ENCODE results near the gene RPL10A. TPM values are rescaled to one million over a fixed set of nuclear protein-coding genes. Genes with fewer than 3 reads are reported as not detected.
"Not testable (repeated sequence)": the region's sequence is repeated elsewhere in the genome, so short reads cannot be mapped to it uniquely, and the experiment has no call there.

The RPL10A gene
- total RNA-seq = 813 TPM

DNA sequence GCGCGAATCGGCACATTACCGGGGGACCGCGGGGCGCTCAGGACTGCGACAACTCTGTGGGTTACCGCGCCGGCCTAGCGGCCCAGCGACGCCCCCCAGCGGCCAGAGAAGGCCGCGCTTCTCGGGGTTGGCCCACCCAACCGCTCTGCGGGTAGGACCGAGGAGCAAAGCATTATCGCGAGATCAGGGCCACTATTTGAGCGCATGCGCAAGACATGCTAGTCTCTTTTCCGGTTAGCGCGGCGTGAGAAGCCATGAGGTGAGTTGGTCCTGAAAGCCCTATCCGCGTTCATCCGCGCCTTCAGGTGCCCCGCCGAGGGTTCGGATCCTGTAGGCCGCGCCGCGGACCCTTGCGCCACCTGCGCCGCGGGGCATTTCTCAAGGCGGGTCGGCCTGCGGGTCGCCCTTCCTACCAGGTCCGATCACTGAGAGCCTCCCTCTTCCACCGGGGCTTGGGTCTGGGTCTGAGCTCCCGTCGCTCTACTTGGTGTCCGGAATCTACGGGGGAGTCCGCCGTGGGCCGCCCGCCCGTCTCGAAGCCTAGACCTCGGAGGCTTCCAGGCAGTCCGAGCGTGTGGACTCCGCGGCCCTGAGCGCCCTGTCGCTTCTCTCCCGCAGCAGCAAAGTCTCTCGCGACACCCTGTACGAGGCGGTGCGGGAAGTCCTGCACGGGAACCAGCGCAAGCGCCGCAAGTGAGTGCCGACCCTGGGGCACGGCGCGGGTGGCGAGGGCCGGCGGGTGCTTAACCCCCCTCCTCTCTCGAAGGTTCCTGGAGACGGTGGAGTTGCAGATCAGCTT lies at the start of gene RPL10A:
TSS of gene RPL10A (plus strand) at position 221 of the 799 bp plus-strand sequence. CDS start at position 255, 34 bp downstream.
- ATAC-seq = peak; percentile 95
- intact Hi-C loops (cut with DNase I) = no loop called here

DNA sequence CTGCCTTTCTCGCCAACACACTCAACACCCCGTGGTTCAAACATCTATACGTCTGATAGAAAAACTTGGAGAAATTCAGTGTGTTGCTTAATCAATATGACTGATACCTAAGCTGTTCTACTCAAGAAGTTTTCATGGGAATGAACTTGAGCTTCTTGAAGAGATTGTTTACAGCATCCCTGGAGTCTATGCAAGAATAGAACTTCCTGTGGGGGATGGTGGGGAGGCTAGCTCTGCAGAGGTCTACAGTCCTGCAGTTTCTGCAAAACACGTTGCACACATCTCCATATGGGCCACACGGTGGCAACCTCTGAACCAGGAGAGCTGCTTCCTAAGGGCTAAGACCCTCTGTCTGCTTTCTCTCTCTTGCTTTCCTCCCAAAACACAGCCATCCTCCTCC lies 48.8 kb upstream of the RPL10A start:
- DNase-seq (ENCODE audit: low spot score) = no peak
- ATAC-seq = no peak
- intact Hi-C loops (cut with DNase I) = no loop called here

More for the DNA sequence above, at the start of gene RPL10A:
- peak; percentile 98 for DNase-seq (ENCODE audit: low spot score)

DNA sequence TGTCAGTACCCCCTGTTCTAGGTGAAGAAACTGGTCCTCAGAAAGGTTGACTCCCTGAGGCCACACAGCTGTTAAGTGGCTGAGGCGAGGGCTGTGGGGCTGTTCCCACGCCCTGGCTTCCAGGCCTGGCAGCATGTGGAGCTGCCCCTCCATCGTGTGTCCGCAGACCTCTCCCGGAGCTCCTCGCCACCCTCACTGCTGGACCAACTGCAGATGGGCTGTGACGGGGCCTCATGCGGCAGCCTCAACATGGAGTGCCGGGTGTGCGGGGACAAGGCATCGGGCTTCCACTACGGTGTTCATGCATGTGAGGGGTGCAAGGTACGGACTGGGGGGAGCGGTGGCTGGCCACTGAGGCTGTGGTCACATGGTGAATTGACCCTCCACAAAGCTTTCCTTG lies 48.2 kb upstream of the RPL10A start:
- ATAC-seq (no peak), DNase-seq (ENCODE audit: low spot score) (no peak)
- intact Hi-C loops (cut with DNase I) = no loop called here

DNA sequence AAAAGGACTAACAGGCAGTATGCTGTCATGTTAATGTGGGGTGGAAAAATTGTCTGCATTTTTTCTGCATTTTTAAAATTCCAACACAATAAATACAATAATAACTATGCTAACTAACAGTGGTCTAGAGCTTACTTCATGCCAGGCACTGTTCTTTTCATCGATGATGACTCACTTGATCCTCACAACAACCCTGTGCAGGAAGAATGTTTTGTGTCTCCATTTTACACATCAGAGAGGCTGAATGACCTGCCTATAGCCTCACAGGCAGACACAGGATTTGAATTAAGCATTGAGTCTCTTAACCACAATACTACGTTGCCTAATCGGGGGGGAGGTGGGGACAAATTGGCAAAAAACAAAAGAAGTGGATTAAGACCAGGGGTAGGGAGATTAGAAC lies 42.9 kb upstream of the RPL10A start:
- ATAC-seq = no peak
- DNase-seq (ENCODE audit: low spot score) = no peak
- intact Hi-C loops (cut with DNase I) = no loop called here

DNA sequence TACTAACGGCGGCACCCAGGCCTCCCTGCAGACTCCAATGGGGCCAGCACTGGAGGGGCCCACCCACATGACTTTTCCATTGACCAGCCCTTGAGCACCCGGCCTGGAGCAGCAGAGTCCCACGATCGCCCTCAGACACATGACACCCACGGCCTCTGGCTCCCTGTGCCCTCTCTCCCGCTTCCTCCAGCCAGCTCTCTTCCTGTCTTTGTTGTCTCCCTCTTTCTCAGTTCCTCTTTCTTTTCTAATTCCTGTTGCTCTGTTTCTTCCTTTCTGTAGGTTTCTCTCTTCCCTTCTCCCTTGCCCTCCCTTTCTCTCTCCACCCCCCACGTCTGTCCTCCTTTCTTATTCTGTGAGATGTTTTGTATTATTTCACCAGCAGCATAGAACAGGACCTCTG lies 42.1 kb upstream of the RPL10A start:
- ATAC-seq (peak; percentile 64), DNase-seq (ENCODE audit: low spot score) (no peak)
- intact Hi-C loops (cut with DNase I) = no loop called here

DNA sequence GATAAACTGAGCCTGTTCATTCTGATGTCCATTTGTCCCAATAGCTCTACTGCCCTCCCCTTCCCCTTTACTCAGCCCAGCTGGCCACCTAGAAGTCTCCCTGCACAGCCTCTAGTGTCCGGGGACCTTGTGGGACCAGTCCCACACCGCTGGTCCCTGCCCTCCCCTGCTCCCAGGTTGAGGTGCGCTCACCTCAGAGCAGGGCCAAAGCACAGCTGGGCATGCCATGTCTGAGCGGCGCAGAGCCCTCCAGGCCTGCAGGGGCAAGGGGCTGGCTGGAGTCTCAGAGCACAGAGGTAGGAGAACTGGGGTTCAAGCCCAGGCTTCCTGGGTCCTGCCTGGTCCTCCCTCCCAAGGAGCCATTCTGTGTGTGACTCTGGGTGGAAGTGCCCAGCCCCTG lies 40.8 kb upstream of the RPL10A start:
- peak; percentile 12 for ATAC-seq

DNA sequence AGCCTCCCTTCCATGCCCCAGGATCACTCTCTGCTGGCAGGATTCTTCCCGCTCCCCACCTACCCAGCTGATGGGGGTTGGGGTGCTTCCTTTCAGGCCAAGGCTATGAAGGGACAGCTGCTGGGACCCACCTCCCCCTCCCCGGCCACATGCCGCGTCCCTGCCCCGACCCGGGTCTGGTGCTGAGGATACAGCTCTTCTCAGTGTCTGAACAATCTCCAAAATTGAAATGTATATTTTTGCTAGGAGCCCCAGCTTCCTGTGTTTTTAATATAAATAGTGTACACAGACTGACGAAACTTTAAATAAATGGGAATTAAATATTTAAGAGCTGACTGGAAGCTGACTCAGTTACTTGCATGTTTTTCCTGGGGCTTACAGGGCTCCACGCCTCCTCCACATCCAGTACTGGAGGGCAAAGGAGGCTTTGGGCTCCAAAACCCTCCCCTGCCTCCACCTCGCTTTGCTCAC lies 40.3 kb upstream of the RPL10A start:
- intact Hi-C loops (cut with DNase I) = no loop called here
- DNase-seq (ENCODE audit: low spot score) (no peak), ATAC-seq (no peak)

More for the DNA sequence above, 40.8 kb upstream of the RPL10A start:
- DNase-seq (ENCODE audit: low spot score) = no peak
- intact Hi-C loops (cut with DNase I) = no loop called here

DNA sequence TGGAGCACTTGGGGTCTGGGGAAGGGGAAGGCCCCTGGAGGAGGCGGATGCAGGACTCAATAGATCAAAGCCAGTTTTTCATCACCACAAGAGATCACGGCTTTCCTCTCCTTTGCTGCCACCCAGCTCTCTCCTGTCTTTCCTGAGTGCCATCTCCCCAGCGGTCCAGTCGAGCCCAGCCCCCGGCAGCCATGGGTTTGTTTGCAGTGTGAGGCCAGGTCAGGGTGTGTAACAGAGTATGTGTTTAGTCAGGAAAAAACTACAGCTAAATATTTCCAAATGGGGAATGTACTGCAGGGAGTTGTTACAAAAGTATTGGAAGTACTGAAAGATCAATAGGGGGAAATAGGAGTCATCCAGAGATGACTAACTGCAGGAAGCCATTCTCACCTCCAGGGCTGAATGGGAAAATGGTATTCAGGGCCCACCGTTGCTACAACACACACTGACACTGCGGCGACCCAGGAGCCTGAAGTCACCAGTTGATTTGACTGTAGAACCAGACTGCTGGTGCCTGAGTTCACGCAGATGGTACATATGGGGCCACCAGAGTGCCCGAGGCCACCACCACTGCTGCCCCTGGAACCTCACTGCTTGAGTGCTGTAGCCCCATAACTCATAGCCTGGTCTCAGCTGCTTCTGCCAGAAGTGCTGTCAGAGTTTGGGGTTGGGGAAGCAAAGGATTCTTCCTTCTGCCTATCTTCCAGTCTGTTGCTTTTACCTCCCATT lies 39.6 kb upstream of the RPL10A start:
- intact Hi-C loops (cut with DNase I) = no loop called here
- DNase-seq (ENCODE audit: low spot score) = no peak
- no peak for ATAC-seq

DNA sequence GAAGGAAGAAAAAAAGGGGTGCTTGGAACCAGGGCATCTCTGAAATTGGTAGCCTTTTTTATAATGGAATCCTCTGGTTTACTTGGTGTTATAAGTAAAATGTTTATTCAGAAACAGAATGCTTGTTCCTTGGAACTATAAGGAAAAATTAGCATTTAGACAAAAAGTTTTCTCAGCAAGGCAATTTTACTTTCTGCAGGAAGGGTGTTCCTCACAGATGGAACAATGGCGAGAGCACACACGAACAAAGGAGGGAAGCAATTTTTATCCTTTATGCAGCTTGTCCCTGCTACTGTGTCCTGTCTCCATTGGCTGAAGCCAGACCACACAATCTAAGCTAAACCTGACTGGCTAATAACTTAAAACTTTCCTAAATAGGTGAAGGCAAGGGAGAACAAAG lies 38.7 kb upstream of the RPL10A start:
- ATAC-seq (no peak), DNase-seq (ENCODE audit: low spot score) (no peak)
- intact Hi-C loops (cut with DNase I) = no loop called here

DNA sequence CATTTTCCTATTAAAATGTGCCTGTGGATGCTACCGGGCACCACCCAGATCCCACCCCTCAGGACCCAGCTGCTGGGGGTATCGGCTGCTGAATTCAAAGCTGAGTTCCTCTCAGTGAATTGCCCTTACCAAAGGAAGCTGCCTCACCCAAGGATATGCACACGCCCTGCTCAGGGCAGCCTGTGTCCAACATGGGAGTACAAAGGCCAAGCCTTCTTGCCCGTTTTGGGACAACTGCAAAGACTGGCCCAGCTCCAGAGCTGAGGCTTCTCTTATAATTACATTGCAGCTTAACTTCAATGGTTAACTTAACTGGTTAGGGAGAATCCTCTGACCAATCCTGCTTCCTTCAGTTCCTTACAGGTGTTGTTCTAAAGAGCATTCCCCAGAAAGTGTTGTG lies 35.9 kb upstream of the RPL10A start:
- no peak for DNase-seq (ENCODE audit: low spot score)
- intact Hi-C loops (cut with DNase I) = no loop called here
- ATAC-seq = no peak

DNA sequence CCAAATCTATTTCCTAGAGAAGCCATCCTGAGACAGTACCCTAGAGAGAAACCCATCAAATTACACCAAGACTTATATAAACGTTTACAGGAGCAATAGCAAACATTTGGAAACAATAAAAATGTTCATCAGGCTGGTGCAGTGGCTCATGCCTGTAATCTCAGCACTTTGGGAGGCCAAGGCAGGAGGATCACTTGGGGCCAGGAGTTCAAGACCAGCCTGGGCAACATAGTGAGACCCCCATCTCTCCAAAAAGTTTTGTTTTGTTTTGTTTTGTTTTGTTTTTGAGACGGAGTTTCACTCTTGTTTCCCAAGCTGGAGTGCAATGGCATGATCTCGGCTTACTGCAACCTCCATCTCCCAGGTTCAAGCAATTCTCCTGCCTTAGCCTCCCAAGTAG lies 35.5 kb upstream of the RPL10A start:
- ATAC-seq; intact Hi-C loops (cut with DNase I); DNase-seq (ENCODE audit: low spot score): not testable (repeated sequence)

DNA sequence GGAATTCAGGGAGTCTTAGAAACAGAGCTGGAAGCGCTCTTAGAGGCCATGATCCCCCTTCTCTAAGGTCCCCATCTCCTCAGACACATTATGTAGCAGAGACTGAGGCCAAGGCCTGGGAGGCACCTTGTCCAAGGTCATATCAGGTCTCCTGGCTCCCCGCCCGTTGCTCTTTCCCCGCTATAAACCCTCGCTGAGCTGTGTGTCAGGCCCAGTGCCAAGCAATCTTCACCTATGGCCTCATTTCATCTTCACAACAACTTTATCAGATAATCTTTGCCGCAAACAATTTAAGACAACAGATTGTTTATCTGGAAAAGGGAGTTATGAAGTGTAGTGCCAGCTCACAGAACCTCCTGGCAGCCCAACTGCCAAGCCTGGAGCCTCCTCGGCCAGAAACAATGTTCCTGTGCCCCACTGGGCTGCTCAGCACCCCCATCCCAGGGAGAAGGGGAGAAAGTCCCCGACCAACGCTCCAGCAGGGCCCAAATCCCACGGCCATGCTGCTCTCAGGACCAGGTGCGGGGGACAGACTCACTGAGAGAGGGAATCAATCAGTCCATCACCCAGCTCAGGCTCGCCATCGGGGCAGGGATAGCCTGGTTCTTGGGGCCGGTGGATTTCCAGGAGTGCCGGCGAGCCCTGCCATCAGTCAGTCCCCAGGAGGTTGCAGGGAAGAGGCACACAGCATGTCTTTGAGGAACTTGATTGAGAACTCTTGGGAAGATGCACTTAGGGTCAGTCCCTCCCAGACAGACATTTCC lies 32.9 kb upstream of the RPL10A start:
- intact Hi-C loops (cut with DNase I) = no loop called here
- no peak for ATAC-seq
- no peak for DNase-seq (ENCODE audit: low spot score)

DNA sequence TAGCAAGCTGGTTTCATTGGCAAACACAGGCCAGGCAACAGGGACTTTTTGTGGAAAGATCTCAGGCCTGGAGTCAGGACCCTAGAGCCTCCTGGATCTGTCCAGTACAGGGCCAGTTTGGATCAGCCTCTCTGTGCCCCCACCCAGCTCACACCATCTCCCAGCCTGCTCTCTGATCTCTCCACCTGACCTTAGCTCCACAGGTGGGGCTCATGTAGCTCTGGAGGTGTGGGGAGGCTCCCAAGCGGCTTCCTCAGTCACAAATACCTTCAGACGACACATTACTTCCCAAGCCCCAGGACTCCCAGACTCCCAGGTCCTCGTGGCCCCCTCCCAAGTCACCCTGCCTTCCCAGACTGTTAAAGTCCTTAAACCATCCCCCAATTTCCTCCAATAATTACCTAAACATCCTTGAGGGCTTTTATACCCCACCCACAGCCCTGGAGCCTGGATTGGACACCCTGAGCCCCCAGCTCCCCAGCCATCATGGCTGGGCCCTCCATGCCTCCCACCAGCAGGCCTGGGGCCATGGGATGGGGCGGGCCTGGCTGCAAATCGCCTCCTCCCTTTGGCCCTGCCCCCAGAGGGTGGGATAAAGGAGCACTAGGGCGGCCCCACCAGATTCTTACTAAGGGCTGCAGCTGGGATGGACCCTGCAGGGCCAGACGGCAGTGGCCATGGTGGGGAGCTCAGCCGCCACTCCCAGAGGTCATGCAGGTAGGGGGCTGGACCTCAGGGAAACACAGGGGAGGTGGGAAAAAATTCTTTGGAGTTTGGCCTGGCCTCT lies 31.9 kb upstream of the RPL10A start:
- intact Hi-C loops (cut with DNase I) = no loop called here
- DNase-seq (ENCODE audit: low spot score) (no peak), ATAC-seq (no peak)

DNA sequence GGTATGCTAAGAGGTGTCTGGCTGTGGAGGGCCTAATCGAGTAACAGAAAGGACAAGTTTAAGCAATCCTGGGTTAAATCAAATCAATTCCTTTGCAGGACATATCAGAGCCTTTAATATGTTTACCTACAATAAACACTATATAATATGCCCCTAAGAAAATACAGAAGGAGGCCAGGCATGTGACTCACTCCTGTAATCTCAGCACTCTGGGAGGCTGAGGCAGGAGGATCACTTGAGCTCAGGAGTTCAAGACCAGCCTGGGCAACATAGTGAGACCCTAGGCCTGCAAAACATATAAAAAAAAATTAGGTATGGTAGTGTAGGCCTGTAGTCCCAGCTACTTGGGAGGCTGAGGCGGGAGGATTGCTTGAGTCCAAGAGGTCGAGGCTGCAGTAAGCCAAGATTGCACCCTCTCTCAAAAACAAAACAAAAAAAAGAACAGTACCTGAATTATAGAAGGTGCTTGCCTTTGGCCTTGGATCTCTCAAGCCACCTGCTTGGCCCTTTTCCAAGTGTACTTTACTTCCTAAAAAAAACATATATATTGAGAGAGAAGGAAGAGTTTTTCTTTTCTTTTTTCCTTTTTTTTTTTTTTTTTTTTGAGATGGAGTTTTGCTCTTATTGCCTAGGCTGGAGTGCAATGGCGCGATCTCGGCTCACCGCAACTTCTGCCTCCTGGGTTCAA lies 29.7 kb upstream of the RPL10A start:
- intact Hi-C loops (cut with DNase I); ATAC-seq; DNase-seq (ENCODE audit: low spot score): not testable (repeated sequence)

DNA sequence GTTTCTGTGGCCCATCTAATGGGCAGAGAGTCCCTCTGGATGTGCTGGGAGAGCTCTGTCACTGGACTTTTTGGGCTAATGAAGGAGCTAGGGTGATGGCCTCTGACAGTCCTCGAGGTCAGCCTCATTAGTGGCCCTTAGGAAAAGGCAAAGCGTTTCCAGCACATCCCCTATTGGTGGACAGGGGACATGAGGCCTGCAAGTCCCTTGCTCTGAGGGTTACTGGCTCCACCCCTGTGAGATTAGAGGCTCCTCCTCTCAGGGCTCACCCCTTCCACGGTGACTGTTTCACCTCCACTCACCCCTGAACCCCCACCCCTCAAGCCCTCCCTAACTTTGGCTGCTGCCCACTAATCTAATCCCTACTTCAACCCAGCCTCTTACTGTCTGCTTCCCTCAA lies 28.9 kb upstream of the RPL10A start:
- DNase-seq (ENCODE audit: low spot score) (no peak), ATAC-seq (no peak)
- intact Hi-C loops (cut with DNase I) = no loop called here

DNA sequence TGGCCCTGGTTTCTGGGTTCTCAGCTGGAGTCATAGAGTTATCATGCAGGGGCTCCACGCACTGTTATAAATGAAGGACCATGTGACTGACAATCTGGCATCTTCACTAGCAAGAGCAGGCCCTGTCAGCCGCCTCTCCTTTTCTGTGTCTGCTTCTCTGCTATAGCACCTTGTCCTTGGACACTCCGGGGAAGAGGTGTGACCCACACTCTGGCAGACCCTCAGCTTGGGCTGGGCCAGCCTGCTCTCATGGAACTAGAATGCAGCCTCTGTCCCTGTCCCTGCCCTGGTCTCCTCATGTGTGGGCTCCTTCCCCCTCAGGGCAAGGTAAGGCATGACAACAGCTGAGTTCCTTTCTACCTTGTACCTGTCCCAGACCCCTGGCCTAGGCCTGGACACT lies 27.0 kb upstream of the RPL10A start:
- intact Hi-C loops (cut with DNase I) = no loop called here
- ATAC-seq (no peak), DNase-seq (ENCODE audit: low spot score) (no peak)

DNA sequence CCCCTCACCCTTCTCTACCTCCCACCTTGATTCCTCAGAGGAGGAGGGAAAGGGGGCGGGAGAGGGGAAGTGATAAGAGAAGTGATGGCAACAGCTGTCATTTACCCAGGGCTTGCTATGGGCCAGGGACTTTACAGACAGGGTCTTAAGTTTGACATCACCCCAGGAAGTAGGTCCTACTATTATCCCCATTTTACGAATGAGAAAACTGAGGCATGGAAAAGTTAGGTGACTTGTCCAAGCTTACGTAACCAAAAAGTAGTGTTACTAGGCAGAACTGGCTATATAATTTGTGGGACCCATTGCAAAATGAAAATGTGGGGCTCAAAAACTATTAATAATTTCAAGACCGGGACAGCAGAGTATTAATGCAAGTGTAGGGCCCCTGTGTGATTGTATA lies 26.6 kb upstream of the RPL10A start:
- intact Hi-C loops (cut with DNase I) = no loop called here
- DNase-seq (ENCODE audit: low spot score) = no peak
- ATAC-seq = no peak

DNA sequence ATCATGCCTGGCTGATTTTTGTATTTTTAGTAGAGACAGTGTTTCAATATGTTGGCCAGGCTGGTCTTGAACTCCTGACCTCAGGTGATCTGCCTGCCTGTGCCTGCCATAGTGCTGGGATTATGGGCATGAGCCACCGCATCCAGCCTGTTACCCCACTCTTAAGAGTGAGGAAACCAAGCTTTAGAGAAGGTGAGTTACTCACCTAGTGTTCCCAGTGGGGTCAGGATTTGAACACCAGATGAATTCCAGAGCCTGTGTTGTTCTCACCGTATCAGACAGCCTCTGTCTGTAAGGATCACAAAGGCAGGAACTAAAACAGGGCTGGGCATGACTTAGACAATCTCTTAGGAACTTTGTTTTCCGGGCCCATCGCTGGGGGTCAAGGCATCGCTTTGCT lies 25.5 kb upstream of the RPL10A start:
- intact Hi-C loops (cut with DNase I) = no loop called here
- ATAC-seq (no peak), DNase-seq (ENCODE audit: low spot score) (no peak)
